Measurements from ENCODE around the gene POU2F1. TPM values are rescaled to one million over a fixed set of nuclear protein-coding genes. Genes with fewer than 3 reads are reported as not detected.

POU2F1 gene
- total RNA-seq, 1 experiment from 2014 or later = 24.5 TPM

DNA sequence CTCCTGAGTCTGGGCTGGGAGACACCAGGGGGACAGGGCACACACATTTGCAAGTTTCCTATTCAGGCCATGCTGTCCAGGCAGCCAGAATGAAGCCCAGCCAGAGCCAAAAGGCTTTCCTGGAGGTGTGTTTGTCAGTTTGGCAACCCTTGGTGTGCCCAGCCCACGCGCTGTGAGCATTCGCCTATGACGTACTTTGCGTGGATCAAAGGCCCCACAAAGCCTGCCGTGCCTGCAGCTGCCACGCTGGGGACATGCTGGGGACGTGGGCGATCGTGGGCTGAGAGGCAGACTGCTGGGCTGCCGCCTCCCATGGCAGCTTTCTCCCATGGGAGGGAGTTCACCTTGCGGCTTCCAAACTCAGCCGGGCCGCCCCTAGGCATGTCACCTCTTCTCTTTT, 240.2 kb downstream of the POU2F1 start (continued):
- TF ChIP-seq REST (IDR thresholded peaks at IDR 0.05; ENCODE audit: low read depth) (no peak), SP1 (IDR thresholded peaks at IDR 0.05; ENCODE audit: low read depth) (no peak), POLR2A (IDR thresholded peaks at IDR 0.05; ENCODE audit: borderline replicate concordance, extremely low read depth, insufficient read depth, insufficient read length) (no peak), EZH2 (IDR thresholded peaks at IDR 0.05) (no peak), POLR2AphosphoS5 (IDR thresholded peaks at IDR 0.05; ENCODE audit: low read depth, low read length) (no peak), JUND (IDR thresholded peaks at IDR 0.05) (no peak)

DNA sequence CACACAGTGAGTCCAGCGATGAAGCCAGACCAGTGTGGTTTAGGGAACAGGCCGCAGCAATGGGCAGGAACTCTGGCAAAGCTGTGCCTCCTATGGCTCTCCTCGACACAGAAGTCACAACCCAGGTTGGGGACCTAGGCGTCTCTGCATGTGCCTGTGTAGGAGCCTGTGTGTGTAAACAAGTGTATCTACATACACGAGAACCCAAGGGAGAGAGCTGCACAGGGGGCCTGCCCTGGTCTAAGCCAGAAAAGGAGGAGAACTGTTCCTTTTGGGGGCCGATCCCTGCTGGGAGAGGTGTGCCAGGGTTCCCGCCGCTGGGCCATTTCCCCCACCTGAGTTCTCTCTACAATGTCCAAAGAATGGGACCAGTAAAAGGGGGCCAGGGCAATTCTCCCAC, 241.7 kb downstream of the POU2F1 start:
- BruUV-seq (replicated peaks) = no TSS peak
- Histone ChIP-seq H3K9me2 (ENCODE audit: insufficient read depth) (no peaks in the 10 kb centered on the region), H3K4me1 (ENCODE audit: control insufficient read depth in 1 of 2, insufficient read depth in 2 of 2, low read length in 2 of 2) (peaks cover 0 to 3% of the 10 kb centered on the region in 2 experiments; a peak in 1 of 4 replicates), H3K9me3 (ENCODE audit: control insufficient read depth in 1 of 2, insufficient read depth in 1 of 2, low read depth in 1 of 2, low read length in 2 of 2) (no peaks in the 10 kb centered on the region), H3K36me3 (ENCODE audit: control insufficient read depth in 1 of 2, insufficient read depth in 2 of 2, low read length in 2 of 2) (no peaks in the 10 kb centered on the region), H3K4me2 (ENCODE audit: low read length) (no peak overlapping the region), H3K9ac (ENCODE audit: low read length) (no peak overlapping the region), H3K27ac (ENCODE audit: low read depth, low read length) (no peak overlapping the region), H3K79me2 (ENCODE audit: insufficient read depth, low read length) (no peaks in the 10 kb centered on the region), H3K27me3 (ENCODE audit: insufficient read depth, low read length) (no peaks in the 10 kb centered on the region), H4K20me1 (ENCODE audit: insufficient read depth) (no peaks in the 10 kb centered on the region), H3K4me3 (replicated peaks in 1 of 2; ENCODE audit: low read depth in 1 of 2, low read length in 2 of 2) (no peak overlapping the region), H2AFZ (ENCODE audit: low read depth, low read length, poor library complexity, severe bottlenecking) (no peak overlapping the region)
- intact Hi-C loops (cut with micrococcal nuclease) = no loop called here
- DNase-seq (ENCODE audit: low read depth, low spot score) (no peak), ATAC-seq (no peak)
- POLR2A ChIA-PET = no interaction called here
- CTCF ChIA-PET = no interaction called here
- TF ChIP-seq EZH2phosphoT487 (IDR thresholded peaks at IDR 0.05; ENCODE audit: borderline replicate concordance) = no peak
- no peak for TF ChIP-seq POLR2AphosphoS5 (IDR thresholded peaks at IDR 0.05; ENCODE audit: low read depth, low read length)
- no peak for TF ChIP-seq JUND (IDR thresholded peaks at IDR 0.05)
- no peak for TF ChIP-seq CEBPB (IDR thresholded peaks at IDR 0.05; ENCODE audit: low read depth)
- RAD21 ChIA-PET (ENCODE audit: low non-redundant PET in 1 of 2, low total read pairs in 2 of 2, uncharacterized antibody in 2 of 2, unreplicated experiment in 2 of 2) = no interaction called here

Measured in HCT116 (cell line).